ENCODE data around the gene ACSS2.

GRCh38 chr20:34925981-34926380 is 49.6 kb downstream of the ACSS2 start:
- TF ChIP-seq CTCF (IDR thresholded peaks at IDR 0.05): no peak
- no peak for TF ChIP-seq RFX5 (IDR thresholded peaks at IDR 0.05)
- TF ChIP-seq PHF8 (IDR thresholded peaks at IDR 0.05; ENCODE audit: borderline replicate concordance, low read depth): no peak
- TF ChIP-seq RNF2 (IDR thresholded peaks at IDR 0.05; ENCODE audit: borderline replicate concordance, low read depth): no peak
- no peak for TF ChIP-seq MAX (IDR thresholded peaks at IDR 0.05)
- no peak for TF ChIP-seq POLR2A (IDR thresholded peaks at IDR 0.05; ENCODE audit: low read length)
- no peak for TF ChIP-seq BCL3 (IDR thresholded peaks at IDR 0.05)
- TF ChIP-seq REST (IDR thresholded peaks at IDR 0.05): no peak
- TF ChIP-seq FOSL2 (IDR thresholded peaks at IDR 0.05): no peak
- TF ChIP-seq FOSL2 (CRISPR knock-in tag; IDR thresholded peaks at IDR 0.05): no peak
- TF ChIP-seq POLR2AphosphoS2 (conservative IDR thresholded peaks at IDR 0.05; ENCODE audit: low read length): no peak
- TF ChIP-seq NR3C1 (IDR thresholded peaks at IDR 0.05): no peak
